Cerebellar nuclear complex (tissue), 1 donor: ENCODE data around the gene UNC5CL.

Source experiments
- DNase-seq, 2 experiments: peaks; one replicate each; lab custom pipeline; 2025; lab: John Stamatoyannopoulos, UW

Gene UNC5CL

GRCh38 chr6:41002168-41002567 lies 36.9 kb downstream of the UNC5CL start:
- no peak for DNase-seq

DNA sequence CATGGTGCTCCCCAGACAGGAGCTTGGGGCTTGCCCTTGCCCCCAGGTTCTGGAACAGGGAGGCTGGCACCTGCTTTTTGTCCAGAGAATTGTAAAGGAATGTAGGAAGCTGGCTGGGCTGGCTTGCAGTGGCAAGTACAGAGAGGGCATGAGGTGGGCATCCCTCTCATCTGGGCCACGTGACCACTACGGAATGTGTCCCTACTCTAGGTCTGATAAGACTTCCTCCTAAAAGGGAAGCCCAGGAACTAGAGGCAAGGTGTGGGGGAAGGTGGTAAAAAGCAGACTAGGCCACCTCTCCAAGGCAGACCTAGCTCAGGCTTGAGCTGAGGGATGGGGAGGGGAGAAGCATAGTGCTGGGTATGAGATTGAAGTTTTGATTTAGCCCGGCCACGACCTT lies 38.8 kb downstream of the UNC5CL start:
- no peak for DNase-seq

DNA sequence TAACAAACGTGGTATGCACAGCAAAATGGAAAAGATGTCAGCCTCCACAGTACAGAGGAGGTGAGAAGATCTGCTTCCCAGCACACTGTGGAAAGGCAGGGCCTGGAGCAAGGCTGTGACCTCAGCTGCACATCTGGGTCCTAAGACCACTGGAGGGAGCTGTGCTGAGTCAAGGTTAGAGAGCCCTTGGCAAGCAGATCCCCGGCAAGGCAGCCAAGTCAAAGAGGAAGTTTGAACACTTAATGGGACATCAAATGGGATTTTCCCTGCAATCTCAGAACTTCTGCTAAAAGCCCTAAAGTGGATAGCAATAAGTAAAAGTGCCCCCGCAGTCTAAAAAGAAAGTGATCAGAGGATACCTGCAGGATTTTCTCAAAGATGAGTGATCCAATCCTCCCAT lies 39.5 kb downstream of the UNC5CL start:
- DNase-seq = no peak

DNA sequence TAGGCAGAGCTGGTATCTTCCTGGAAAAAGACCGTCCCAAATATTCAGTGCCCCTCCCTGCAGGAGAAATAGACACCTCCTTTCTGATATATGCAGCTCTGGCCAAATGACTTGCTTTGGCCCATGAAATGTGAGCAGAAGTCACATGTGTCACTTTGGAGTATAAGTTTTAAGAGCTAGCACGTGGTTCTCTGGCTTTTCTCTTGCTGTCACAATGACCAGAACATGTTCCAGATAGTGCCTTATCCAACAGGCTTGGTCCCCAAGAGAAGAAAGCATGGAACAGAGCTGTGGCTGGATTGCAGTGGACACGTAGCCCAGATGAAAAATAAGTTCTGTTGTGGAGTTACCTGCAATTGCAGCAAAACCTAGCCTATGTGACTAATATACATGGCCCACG lies 40.4 kb downstream of the UNC5CL start:
- no peak for DNase-seq

GRCh38 chr6:40997234-40997957 lies 41.6 kb downstream of the UNC5CL start:
- no peak for DNase-seq

GRCh38 chr6:40996591-40997233 lies 42.3 kb downstream of the UNC5CL start:
- DNase-seq = no peak

GRCh38 chr6:40992746-40993145 lies 46.3 kb downstream of the UNC5CL start:
- no peak for DNase-seq

GRCh38 chr6:40990301-40990700 lies 48.7 kb downstream of the UNC5CL start:
- DNase-seq = no peak

DNA sequence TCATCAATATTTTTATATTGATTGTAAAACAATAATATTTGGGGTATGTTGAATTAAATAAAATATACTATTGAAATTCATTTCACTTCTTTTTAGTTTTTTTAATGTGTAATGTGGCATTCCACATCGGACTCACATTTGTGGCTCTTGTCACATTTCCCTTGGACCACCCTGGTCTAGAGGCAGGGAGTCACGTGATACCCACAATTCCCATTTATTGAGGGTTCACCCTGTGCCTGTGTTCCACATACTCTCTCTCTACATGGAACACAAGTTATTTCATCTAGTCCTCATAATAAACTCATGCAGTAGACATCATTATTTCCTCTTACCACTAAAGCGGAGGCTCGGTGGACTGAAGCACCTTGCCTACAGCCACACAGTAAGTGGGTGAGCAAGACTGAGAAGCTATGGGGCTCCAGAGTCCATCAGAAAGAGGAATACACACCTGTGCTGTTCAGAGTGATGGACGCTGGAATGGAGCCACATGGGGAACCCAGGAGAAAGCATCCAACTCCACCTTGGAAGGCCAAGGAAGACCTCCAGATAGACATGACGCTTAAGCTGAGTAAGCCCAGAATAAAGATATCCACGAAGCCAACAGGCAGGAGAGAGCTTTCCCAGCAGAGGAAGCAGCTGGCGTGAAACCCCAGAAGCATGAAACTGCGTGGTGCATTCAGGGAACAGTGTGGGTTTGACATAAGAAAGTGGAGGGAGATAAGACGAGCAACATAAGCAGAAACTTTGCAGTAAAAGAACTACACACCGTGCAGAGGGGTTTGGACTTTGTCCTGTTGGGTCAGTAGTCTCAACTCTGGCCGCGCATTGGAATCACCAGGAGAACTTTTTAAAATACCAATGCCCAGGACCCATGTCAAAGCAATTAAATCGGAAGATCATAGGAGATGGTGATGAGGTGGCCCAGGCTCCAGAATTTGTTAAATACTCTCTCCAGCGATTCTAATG lies 49.5 kb downstream of the UNC5CL start:
- no peak for DNase-seq

DNA sequence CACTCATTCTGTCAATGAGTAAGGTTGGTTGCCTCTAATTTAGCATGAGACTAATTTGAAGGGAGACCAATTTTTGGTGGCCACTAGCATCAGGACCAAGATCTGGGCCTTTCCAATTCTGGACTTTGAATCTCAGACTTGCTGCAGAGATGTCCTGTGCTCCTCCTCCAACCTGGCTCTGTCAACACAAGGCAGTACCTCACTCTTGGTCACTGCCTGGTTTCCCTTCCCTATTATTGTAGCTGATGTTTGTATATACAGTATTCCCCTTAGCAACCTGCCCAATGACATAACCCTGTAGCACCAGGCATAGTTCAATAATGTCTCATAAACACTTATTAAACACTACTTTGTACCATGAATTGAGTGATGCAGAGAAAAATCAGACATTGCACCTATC lies 50.4 kb downstream of the UNC5CL start:
- no peak for DNase-seq

DNA sequence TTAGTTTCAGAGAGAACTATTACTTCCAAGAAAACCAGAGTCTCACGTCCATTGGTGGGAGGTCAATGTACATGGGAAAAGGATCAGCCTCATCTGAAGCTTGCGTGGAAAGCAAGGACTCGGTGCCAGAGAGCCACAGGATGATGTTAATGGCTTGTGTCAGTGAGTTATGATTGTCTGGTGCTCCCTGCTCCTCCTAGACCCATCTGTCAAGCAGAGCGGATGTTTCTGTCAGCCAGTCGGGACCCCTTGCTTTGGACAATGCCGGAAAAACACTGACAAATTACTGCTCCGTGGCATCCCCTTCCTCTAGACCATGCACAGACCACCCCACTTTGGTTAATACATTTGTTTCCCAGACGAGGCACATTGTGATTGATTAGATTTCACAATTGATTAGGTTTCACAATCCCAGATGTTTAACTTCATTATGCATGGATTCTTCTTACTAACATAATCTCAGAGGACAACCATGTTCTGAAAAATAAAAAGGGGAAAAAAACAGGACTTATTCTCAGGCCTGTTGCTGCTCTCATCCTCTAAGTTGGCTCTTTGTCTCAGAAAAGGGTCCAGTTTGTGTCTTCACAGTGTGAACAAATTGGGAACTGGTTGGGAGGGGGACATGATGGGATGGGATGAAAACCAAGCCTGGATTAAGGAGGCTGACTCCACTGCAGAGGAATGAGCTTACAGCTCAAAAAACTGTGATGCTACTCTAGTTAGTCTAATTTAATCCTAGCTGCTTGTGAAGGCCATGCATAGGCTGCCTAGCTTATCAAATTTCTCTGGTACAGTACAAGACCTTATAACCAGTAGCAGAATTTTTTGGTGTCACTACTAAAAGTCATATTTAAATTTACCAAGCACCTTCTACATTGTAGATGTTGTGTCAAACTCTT lies 51.9 kb downstream of the UNC5CL start:
- no peak for DNase-seq

GRCh38 chr6:40986364-40986763 lies 52.7 kb downstream of the UNC5CL start:
- no peak for DNase-seq

DNA sequence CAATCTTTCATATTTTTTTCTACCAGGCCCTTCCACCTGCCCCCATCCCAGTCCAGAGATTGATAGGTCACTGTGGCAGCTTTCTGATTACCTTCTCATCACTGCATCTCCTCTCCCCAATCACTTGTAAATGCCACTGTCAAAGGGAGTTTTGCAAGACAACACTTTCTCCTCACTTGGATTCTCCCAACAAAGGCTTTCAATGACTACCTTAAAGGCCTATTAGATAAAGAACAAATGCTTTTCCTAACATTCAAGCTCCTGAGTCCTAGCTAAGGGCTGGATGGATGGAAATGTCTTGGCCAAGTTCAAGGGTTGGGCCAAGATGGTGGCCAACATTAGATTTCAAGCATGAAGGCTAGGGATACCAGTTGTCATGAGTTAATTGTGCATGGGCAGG lies 55.3 kb downstream of the UNC5CL start:
- no peak for DNase-seq

DNA sequence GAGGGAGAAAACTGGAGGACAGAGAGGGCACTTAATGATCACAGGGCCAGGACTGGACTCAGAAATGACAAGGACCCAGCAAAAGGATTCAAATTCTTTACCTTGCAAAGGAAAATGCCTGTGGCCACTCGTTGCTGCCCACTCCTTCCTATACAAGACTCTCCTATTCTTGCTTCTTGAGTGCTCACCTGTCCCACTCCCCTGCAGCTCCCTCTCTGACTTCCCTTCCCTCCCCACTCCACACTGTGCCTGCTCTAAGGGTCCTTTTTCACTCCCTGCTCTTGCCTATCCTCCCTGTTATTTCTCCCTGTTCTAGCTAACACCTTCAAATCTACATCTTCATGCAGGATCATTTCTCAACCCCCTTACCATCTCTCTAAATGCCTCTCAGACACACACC lies 56.1 kb downstream of the UNC5CL start:
- no peak for DNase-seq

DNA sequence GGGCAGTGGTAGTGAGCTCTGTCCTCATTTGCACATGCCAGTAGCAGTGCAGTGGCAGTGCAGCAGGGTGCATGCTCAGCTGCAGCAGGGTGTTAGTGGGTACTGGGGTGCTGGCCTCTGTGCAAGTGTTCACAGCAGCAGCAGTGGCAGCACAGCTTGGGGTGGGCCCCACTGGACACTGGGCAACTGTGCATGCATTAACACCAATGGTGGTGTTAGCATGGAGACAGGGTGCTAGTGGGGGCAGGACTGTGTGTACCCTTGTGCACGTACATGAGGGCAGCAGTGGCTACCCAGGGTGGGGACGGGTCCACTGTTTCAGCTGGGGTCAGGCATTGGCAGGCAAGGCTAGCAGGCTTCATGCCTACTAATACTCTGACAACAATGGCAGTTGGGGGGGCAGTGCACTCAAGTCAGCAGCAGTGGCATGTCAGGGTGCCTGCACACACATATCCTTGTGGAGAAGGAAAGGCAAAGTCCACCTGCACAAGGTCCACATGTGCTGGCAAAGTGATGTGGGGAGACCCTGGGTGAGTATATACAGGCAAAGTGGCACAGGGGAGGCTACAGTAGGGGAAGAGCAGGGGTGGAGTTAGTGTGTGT lies 60.2 kb downstream of the UNC5CL start:
- no peak for DNase-seq

GRCh38 chr6:40977695-40978094 lies 61.3 kb downstream of the UNC5CL start:
- no peak for DNase-seq

- DNase-seq = no peak
These were observed 61.9 kb downstream of the UNC5CL start for GRCh38 chr6:40977085-40977484.
